GM18870 (cell line): Measurements from ENCODE around the gene DGKI.
"Not testable (repeated sequence)": the region's sequence is repeated elsewhere in the genome, so short reads cannot be mapped to it uniquely, and the experiment has no call there.

ENCODE experiments used
- ATAC-seq: cut with Tn5 transposase; IDR thresholded peaks from one replicate; pipeline ENCODE4 v1.9.1; 2021; ENCODE audit warnings: moderate library complexity; ENCODE audit not compliant: unreplicated experiment

DGKI gene

DNA sequence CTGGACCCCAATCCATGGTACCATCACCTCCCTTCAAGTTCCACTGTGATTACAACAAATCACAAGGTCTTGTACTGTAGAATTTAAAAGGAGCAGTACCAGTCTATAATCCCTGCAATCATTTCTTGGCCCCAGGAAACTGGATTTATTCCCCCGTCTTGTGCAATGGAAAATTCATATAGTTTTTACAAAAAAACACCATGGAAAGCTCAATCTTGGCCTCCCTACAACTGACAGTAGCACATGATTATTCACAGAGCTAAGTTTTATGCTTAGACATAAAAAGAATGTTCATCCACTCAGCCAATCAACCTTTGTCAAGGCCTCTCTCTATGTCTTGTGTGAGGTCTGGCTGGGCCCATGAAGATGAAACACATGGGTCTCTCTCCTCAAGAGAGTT is 10.2 kb downstream of the DGKI start:
- no peak for ATAC-seq

DNA sequence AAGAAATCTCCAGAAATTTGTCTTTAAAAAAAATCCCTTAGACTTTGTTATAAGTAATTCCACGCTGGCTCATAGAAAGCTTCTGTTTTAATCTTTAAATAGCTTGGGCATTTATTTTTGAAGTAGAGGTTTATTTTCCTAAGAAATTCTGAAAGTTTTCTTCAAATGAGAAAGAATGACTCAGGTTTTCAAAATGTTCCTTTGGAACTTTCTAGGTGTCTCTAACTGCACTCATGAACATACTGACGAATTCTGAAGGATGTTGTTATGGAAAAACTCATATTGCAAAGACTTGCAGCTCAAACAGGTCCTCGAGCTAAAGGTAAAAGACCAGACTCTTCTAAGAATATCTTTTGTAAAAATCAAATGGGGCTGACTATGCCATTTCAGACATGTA is 10.7 kb downstream of the DGKI start:
- no peak for ATAC-seq

DNA sequence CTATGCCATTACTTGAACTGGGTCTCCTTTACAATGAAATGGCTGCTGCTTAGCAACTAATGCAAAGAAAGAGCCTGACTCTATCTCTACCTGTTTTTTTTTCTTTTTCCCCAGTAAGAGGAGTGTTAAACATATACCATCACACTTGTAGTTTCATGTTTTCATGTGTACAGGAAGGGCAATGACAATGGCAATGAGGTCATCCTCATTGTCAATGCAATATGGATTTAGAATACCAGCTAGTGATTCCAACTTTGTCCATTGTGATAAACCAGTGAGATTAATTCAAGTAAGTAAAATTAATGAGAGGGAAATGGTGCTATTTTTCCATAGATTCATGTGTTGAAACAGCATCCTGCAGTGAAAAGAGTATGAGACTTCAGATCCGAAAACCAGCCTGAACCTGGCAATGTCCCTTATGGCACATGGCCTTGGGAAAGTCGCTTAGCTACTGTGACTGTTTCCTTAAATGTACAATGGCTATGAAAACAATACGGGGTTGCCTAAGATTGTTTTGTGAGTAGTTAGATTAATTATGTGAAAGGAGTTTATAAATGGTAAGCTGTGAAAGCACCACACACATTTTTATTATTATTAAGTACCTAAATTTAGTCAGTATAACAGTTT is 11.2 kb downstream of the DGKI start:
- no peak for ATAC-seq

DNA sequence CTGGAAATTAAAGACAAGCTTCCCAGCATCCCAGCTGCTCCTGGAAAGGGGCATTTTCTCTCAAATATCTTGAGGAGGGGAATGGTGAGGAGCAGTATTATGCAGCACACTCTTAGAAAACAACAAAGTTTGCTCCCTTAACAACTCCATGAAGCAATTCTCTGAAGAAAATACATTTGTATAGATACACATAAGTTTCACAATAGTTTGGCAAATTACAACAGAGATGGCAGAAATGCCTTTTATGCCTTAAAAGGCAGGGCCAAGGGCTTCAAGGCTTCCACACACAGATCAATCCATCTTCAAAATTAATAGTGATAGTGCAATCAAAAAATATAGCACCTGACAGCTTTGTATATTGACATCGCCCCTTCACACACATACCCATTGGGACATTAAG is 12.2 kb downstream of the DGKI start:
- ATAC-seq: no peak

DNA sequence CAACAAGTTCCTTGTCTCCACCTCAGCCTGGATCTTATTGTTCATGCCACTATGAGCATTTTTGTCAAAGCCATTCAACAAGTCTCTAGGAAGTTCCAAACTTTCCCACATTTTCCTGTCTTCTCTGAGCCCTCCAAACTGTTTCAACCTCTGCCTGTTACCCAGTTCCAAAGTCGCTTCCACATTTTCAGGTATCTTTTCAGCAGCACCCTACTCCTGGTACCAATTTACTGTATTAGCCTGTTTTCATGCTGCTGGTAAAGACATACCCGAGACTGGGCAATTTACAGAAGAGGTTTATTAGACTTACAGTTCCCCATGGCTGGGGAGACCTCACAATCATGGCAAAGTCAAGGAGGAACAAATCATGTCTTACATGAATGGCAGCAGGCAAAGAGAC is 13.8 kb downstream of the DGKI start:
- ATAC-seq: not testable (repeated sequence)

DNA sequence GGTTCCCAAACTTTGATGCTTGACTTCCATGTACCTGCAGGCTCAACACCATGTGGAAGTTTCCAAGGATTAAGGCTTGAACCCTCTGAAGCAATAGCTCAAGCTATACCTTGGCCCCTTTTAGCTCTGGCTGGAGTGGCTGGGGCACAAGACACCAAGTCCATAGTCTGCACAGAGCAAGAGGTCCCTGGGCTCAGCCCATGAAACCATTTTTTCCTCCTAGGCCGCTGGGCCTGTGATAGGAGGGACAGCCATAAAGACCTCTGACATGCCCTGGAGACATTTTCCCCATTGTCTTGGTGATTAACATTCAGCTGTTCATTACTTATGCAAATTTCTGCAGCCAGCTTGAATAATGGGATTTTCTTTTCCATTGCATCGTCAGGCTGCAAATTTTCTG is 14.4 kb downstream of the DGKI start:
- ATAC-seq: no peak

DNA sequence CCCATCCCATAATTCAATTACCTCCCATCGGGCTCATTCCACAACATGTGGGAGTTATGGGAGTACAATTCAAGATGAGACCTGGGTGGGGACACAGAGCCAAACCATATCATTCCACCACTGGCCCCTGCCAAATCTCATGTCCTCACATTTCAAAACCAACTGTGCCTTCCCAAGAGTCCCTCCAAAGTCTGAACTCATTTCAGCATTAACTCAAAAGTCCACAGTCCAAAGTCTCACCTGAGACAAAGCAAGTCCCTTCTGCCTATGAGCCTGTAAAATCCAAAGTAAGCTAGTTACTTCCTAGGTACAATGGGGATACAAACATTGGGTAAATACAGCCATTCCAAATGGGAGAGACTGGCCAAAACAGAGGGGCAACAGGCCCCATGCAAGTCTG is 15.2 kb downstream of the DGKI start:
- not testable (repeated sequence) for ATAC-seq

DNA sequence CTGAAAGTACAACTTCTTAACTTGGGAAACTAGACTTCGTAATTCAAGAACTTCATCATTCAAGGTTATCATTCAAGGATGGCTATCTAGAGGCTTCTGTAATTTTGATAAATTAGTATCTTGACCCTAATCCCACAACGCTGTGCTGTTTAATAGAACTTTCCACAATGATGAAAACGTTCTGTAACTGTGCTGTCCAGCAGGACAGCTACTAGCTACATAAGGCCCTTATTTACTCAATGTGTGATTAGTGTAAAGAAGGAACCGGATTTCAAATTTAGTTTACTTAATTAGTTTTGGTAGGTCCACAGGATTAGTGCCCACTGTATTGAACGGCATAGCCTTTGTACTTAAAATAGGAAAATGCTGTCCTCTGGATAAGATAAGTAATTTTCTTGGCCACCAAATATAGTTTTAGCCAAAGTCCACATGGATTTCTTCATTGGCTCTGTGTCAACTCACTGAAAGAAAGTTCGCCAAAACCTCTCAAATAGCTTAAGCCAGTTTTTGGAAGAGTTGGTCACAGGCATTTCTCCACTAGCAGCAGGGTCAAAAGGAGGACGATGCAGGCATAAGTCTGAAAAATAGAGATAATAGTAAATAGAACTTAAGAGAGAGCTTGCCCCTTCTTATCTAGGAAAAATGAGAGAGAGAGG is 17.3 kb downstream of the DGKI start:
- no peak for ATAC-seq

DNA sequence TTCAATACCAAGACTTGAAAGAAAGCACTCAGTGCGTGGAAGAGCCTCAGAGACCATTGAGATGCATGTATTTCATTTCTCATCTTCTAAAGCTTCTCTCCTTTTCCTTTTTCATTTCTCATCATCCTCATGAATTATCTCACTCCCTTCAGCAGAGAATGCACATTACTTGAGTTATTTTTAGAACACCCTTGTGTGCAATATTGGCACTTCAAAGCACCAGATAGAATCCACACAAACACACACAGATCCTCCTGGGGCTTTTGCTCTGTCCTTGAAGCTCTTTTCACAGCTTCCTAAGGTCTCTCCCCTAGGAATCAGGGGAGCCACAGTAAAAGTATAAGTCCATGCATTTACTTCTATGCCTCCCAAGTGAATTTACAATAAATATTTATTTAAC is 18.3 kb downstream of the DGKI start:
- no peak for ATAC-seq

DNA sequence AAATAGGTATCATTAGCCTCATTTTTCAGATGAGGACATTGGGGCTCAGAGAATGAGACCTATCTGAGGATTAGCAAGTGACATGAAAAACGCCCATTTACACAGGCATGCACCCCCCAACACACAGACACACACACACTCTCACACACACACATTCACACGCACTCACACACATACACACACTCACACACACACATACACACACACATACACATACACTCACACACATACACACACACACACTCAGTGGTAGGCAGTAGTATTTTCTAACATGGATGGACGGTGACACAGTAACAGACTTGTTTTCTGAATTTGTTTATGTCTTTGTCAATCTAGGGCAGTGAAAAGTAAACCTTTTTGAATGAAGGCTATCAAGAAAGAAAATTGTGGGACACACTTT is 21.3 kb downstream of the DGKI start:
- ATAC-seq: no peak

DNA sequence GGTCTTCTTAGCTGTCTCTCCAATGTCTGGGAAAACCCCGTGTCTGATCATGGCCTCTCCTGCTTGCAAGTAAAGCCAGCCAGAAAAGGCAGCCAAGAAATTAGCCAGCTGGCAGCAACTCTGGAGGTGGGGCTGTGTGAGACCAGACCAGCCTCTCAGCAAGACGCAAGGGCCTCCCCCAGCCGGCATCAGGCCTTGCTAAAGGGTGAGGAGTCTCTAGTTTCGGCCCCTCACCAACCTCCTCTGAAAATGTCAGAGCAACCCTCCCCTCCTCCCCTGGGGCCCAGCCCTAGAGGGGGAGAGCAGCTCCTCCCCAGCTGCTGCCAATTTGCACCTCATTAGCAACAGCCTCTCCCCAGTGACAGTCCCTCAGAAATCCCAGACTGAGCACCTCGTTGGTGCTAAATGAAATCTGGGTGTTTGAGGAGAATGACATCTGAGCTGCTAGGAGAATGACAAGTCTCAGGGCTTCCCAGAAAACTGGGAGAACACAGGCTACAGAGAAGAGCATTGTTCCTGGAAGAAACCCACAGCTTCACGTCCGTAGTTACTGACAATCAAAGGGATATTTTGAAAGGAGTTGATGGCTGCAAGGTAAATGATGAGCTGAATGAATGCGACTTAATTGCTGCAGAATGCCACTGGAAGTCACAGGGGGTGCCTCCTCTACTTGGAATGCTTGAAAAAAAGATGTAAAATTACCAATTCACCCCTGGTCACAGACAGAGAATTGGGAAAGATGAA is 25.9 kb downstream of the DGKI start:
- peak; percentile 79 for ATAC-seq

DNA sequence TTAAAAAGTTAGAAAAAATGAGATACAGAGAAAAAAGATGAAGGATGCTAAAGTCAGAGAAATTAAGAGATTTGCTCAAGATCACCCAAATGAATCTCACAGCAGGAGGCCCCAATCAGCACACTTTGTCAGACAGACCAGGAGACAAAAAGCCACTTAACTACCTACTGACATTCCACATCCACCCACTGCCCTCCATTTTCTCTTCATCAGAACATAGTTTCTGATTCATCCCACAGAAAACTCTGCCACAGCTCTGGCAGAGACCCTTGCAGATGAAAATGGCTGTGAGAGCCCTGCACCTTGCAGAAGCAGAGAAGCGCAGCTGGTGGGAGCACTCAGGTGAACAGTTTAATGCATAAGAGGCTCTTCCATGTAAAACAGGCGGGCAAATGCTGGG is 26.6 kb downstream of the DGKI start:
- ATAC-seq: no peak

DNA sequence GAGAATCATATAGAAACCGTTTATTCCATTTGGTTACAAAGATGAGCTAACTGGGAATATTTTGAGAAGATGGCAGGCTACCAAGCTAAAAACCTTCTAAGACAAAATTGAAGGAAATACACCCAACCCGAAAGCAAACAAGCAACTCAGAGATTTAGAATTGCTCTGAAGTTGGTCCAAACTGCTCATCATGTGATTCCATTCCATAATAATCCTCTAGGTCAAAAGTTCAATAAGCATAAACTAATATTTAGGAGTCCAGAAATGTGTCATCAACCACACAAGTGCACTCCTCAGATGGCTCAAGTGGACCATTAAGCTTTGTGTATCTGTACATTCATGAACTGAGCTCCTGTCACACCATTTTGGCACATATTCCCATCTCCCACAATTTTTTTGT is 28.7 kb downstream of the DGKI start:
- no peak for ATAC-seq

DNA sequence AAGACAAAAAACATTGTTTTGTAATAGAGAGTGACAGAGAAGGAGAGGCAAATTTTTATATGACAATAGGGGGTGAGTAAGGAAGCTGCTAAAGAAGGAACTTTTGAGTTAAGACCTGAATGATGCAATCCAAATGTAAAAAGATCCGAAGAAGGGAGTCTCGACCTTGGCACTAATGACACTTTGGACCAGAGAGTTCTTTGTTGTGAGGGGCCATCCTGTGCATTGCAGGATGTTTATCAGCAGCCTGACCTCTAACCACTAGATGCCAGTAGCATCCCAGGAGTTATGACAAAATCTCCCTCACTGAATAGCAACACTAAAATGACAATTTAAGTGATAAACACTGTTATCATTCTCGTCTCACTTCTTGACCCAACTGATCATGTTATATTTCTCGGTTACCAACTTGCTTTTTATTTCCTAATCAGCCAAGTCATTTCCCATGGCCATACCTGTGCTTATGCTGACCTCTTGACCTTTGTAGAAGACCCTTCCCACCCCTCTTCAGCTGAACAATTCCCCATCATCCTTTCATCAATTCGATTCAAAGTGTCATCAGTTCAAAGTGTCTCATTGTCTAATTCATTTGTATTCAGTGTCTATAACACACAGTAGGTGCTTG is 30.0 kb downstream of the DGKI start:
- ATAC-seq: no peak

DNA sequence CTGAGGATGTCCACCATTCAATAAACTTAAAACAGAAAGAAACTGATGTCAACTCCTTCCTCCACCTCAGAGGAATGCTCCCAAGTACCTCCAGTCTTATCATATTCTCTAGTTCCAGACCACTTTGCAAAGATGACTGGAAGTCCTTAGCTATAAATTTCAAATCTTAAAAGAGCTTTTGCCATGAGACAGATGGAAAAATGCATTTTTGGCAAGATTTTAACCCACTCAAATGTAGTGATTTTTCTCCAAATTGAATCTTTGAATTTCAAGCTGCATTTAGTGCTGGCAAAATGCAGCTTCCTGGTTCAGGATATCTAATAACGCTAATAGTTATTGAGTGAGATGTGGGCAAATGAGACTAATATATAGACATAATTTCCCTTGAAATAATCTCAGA is 33.2 kb downstream of the DGKI start:
- no peak for ATAC-seq

DNA sequence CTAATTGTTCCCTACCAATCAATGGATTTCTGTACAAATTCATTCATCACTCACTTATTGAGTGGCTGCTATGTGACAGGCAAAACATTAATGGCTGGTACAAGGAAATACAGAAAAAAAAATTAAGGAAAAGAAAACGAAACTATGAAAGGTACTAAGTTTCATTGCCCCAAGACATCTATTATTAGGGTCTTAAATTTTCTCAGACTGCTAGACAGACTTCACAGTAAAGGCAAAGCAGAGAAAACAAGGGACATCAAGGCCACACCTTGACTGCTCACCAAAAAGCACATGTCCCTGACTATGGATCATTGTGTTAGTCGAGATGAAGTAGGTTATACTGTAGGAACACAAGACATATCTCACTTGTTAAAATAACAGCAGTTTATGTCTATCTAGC is 36.5 kb downstream of the DGKI start:
- ATAC-seq: no peak

DNA sequence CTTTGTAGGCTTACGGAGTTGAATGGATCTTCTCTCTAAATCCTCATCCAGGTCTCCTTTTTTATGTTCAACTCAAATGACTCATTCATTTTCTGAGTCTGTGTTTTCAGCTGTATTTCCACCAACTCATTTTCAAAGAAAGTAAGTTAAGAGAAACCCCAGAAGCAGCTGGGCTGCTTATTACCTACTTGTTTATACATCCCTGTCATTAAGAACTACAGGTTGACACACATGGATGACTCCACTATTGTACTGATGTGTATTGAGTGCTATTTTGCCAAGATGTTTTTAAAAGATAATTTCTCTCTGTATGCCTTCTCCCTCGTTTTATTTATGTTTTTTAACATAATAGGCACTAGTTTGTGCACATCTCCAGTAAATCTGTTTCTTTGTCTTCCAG is 41.9 kb downstream of the DGKI start:
- peak; percentile 52 for ATAC-seq

DNA sequence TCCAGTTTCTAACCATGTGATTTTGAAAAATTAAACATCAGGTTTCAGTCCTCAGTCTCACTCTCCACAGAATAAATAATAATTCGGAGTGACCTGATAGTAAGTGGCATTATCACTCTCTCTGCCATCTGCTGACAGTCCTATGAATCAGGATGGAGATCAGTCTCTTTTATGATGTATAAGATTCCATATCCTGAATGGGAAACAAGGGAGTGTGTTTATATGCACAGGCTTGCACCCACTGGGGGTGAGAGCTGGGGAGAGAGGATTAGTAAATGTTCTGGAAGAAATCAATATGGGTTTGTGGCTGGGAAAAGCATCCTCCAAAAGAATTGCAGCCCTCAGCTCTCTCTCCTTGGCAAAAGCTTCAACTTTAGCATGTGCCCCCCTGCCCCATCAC is 45.3 kb downstream of the DGKI start:
- no peak for ATAC-seq

DNA sequence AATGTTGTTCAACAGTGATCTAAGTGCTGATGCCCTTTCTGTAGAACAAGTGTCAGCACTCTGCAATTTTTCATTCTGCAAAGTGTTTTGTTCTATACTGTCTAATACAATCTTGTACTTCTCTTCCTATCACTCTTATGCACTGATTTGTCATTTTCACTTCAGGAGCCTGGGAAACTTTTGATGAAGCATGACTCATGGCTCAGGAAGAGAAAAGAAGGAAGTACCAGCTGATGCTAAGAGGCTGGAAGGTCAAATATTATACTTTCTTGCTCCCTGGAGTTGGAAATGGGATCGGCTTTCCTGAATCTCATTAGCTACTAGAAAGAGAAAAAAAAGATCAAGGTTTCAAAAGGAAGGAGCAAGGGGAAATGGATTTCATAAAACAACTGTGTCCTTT is 45.8 kb downstream of the DGKI start:
- no peak for ATAC-seq

DNA sequence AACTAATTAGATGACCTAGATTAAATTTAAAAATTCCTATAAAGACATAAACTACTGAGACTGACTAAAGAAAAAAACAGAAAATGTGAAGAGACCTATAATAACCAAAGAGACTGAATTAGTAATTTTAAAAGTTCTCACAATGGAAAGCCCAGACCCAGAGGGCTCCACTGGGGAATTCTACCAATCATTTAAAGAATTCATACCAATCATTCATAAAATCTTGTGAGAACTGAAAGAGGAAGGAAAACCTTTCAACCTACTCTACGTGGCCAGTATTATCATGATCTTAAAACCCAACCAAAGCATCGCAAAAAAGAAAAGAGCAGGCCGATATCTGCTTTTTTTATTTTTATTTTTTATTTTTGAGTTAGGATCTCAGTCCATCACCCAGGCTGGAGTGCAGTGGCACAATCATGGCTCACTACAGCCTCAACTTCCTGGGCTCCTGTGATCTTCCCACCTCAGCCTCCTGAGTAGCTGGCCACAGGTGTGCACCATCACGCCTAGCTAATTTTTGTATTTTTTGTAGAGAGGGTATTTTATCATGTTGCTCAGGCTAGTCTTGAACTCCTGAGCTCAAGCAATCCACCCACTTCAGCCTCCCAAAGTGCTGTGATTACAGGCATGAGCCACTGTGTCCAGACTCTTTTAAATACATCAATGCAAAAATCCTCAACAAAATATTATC is 48.6 kb downstream of the DGKI start:
- ATAC-seq: peak; percentile 99

DNA sequence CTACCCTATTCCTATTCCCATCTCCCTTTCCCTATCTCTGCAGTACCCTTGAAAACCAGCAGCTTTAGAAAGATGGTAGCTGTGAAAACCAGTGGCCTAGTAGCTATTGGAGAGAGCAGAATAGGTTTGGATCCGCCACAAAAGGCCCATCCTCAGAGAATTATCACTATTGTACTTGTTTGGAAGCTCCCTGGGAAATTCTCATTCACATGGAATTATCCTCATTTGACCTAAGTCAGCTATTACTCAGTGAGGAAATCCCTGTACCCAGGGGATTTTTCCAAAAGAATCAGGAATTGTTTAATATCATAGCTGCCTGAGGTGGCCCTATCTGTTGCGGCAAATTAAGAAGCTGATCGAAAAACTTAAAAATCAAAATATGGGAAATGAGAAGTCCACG is 51.6 kb downstream of the DGKI start:
- ATAC-seq: no peak
